GM21576 (cell line): ENCODE measurements around the gene CHFR.
"Not testable (repeated sequence)": the region's sequence is repeated elsewhere in the genome, so short reads cannot be mapped to it uniquely, and the experiment has no call there.

Source experiments
- ATAC-seq: cut with Tn5 transposase; IDR thresholded peaks from one replicate; pipeline ENCODE4 v1.9.1; 2021; ENCODE audit warnings: mild to moderate bottlenecking, moderate library complexity; ENCODE audit not compliant: unreplicated experiment

The CHFR gene

GRCh38 chr12:132881818-132882217 lies 5.6 kb downstream of the CHFR start:
- ATAC-seq, result no peak

GRCh38 chr12:132874620-132875019 lies 12.8 kb downstream of the CHFR start:
- ATAC-seq, result not testable (repeated sequence)

GRCh38 chr12:132874175-132874574 lies 13.2 kb downstream of the CHFR start:
- no peak for ATAC-seq

- no peak for ATAC-seq
Measured at GRCh38 chr12:132873724-132874123, 13.7 kb downstream of the CHFR start.

GRCh38 chr12:132872975-132873421 lies 14.4 kb downstream of the CHFR start:
- ATAC-seq, result no peak

- no peak for ATAC-seq
Measured at GRCh38 chr12:132872073-132872855, 15.1 kb downstream of the CHFR start.

- no peak for ATAC-seq
Measured at GRCh38 chr12:132869551-132869950, 17.9 kb downstream of the CHFR start.

GRCh38 chr12:132866251-132866828 lies 21.1 kb downstream of the CHFR start:
- ATAC-seq, result no peak

- no peak for ATAC-seq
Measured at GRCh38 chr12:132861558-132861957, 25.8 kb downstream of the CHFR start.

GRCh38 chr12:132858718-132859266 lies 28.6 kb downstream of the CHFR start:
- ATAC-seq, result no peak

- ATAC-seq, result not testable (repeated sequence)
Measured at GRCh38 chr12:132857019-132857418, 30.4 kb downstream of the CHFR start.

GRCh38 chr12:132856581-132856980 lies 30.8 kb downstream of the CHFR start:
- no peak for ATAC-seq

- ATAC-seq, result not testable (repeated sequence)
Measured at GRCh38 chr12:132855211-132855610, 32.2 kb downstream of the CHFR start.

GRCh38 chr12:132853285-132854092 lies 33.9 kb downstream of the CHFR start:
- ATAC-seq, result no peak

GRCh38 chr12:132852496-132852895 lies 34.9 kb downstream of the CHFR start:
- ATAC-seq, result no peak

- no peak for ATAC-seq
Measured at GRCh38 chr12:132851465-132851864, 35.9 kb downstream of the CHFR start.

GRCh38 chr12:132850291-132850690 lies 37.1 kb downstream of the CHFR start:
- no peak for ATAC-seq

GRCh38 chr12:132848521-132848920 lies 38.9 kb downstream of the CHFR start:
- no peak for ATAC-seq

GRCh38 chr12:132847363-132848356 lies 39.7 kb downstream of the CHFR start:
- no peak for ATAC-seq

- ATAC-seq, result not testable (repeated sequence)
Measured at GRCh38 chr12:132844681-132845080, 42.7 kb downstream of the CHFR start.
